ENCODE measurements around the gene HMCN1.

The HMCN1 gene

GRCh38 chr1:185837711-185838110, 103.5 kb downstream of the HMCN1 start:
- ChIA-PET CTCF (no interaction called here), POLR2A (no interaction called here)
- DNase-seq (ENCODE audit: extremely low spot score) = no peak
- no peak for TF ChIP-seq LEF1 (IDR thresholded peaks at IDR 0.05; ENCODE audit: borderline replicate concordance)
- TF ChIP-seq SP1 (IDR thresholded peaks at IDR 0.05) = no peak
- no peak for TF ChIP-seq TARDBP (IDR thresholded peaks at IDR 0.05)
- no peak for TF ChIP-seq FOXK2 (IDR thresholded peaks at IDR 0.05)
- TF ChIP-seq ELF4 (IDR thresholded peaks at IDR 0.05) = no peak
- TF ChIP-seq SUZ12 (IDR thresholded peaks at IDR 0.05) = no peak
- TF ChIP-seq HDGF (IDR thresholded peaks at IDR 0.05; ENCODE audit: borderline replicate concordance) = no peak
- no peak for TF ChIP-seq FOXM1 (IDR thresholded peaks at IDR 0.05; ENCODE audit: borderline replicate concordance)

GRCh38 chr1:185838111-185838510, 103.9 kb downstream of the HMCN1 start:
- POLR2A ChIA-PET = no interaction called here
- CTCF ChIA-PET = no interaction called here
- no peak for DNase-seq (ENCODE audit: extremely low spot score)
- TF ChIP-seq L3MBTL2 (conservative IDR thresholded peaks at IDR 0.05) (no peak), SP1 (IDR thresholded peaks at IDR 0.05) (no peak), FOXK2 (IDR thresholded peaks at IDR 0.05) (no peak), NFRKB (IDR thresholded peaks at IDR 0.05) (no peak), PKNOX1 (IDR thresholded peaks at IDR 0.05) (no peak), SUZ12 (IDR thresholded peaks at IDR 0.05) (no peak), FOXM1 (IDR thresholded peaks at IDR 0.05; ENCODE audit: borderline replicate concordance) (no peak), CTBP1 (IDR thresholded peaks at IDR 0.05; ENCODE audit: borderline replicate concordance) (no peak), ELF4 (IDR thresholded peaks at IDR 0.05) (no peak)

- ChIA-PET POLR2A (no interaction called here), CTCF (no interaction called here)
- TF ChIP-seq ARNT (IDR thresholded peaks at IDR 0.05) = no peak
- no peak for TF ChIP-seq ELF4 (IDR thresholded peaks at IDR 0.05)
- no peak for DNase-seq (ENCODE audit: extremely low spot score)
Measured at GRCh38 chr1:185840880-185841279, 106.7 kb downstream of the HMCN1 start.

GRCh38 chr1:185843297-185843869, 109.2 kb downstream of the HMCN1 start:
- CTCF ChIA-PET = no interaction called here
- no peak for TF ChIP-seq SUZ12 (IDR thresholded peaks at IDR 0.05)
- no peak for TF ChIP-seq NFRKB (IDR thresholded peaks at IDR 0.05)
- no peak for TF ChIP-seq PKNOX1 (IDR thresholded peaks at IDR 0.05)
- TF ChIP-seq SP1 (IDR thresholded peaks at IDR 0.05) = no peak
- no peak for TF ChIP-seq L3MBTL2 (conservative IDR thresholded peaks at IDR 0.05)
- TF ChIP-seq FOXK2 (IDR thresholded peaks at IDR 0.05) = no peak
- no peak for TF ChIP-seq FOXA1 (IDR thresholded peaks at IDR 0.05)
- no peak for TF ChIP-seq TARDBP (IDR thresholded peaks at IDR 0.05)
- TF ChIP-seq LEF1 (IDR thresholded peaks at IDR 0.05; ENCODE audit: borderline replicate concordance) = no peak
- TF ChIP-seq ZNF384 (IDR thresholded peaks at IDR 0.05) = no peak
- no peak for TF ChIP-seq CTBP1 (IDR thresholded peaks at IDR 0.05; ENCODE audit: borderline replicate concordance)
- DNase-seq (ENCODE audit: extremely low spot score) = no peak
- POLR2A ChIA-PET = no interaction called here

- ChIA-PET POLR2A (no interaction called here), CTCF (no interaction called here)
- no peak for DNase-seq (ENCODE audit: extremely low spot score)
- TF ChIP-seq SP1 (IDR thresholded peaks at IDR 0.05) = no peak
Measured at GRCh38 chr1:185843986-185844385, 109.8 kb downstream of the HMCN1 start.

GRCh38 chr1:185846672-185847444, 112.7 kb downstream of the HMCN1 start:
- DNase-seq (ENCODE audit: extremely low spot score) = no peak
- ChIA-PET CTCF (no interaction called here), POLR2A (no interaction called here)
- no peak for TF ChIP-seq FOXA1 (IDR thresholded peaks at IDR 0.05)
- TF ChIP-seq FOXM1 (IDR thresholded peaks at IDR 0.05; ENCODE audit: borderline replicate concordance) = no peak
- no peak for TF ChIP-seq PKNOX1 (IDR thresholded peaks at IDR 0.05)
- TF ChIP-seq CTBP1 (IDR thresholded peaks at IDR 0.05; ENCODE audit: borderline replicate concordance) = no peak
- TF ChIP-seq SUZ12 (IDR thresholded peaks at IDR 0.05) = no peak
- no peak for TF ChIP-seq ARNT (IDR thresholded peaks at IDR 0.05)
- no peak for TF ChIP-seq NFRKB (IDR thresholded peaks at IDR 0.05)
- no peak for TF ChIP-seq TARDBP (IDR thresholded peaks at IDR 0.05)
- no peak for TF ChIP-seq LEF1 (IDR thresholded peaks at IDR 0.05; ENCODE audit: borderline replicate concordance)
- TF ChIP-seq L3MBTL2 (conservative IDR thresholded peaks at IDR 0.05) = no peak
- no peak for TF ChIP-seq SP1 (IDR thresholded peaks at IDR 0.05)
- TF ChIP-seq BHLHE40 (IDR thresholded peaks at IDR 0.05; ENCODE audit: borderline replicate concordance) = no peak
- TF ChIP-seq HDGF (IDR thresholded peaks at IDR 0.05; ENCODE audit: borderline replicate concordance) = no peak
- TF ChIP-seq FOXK2 (IDR thresholded peaks at IDR 0.05) = no peak

- POLR2A ChIA-PET = no interaction called here
- no peak for TF ChIP-seq FOXA1 (IDR thresholded peaks at IDR 0.05)
- no peak for TF ChIP-seq SUZ12 (IDR thresholded peaks at IDR 0.05)
- TF ChIP-seq TARDBP (IDR thresholded peaks at IDR 0.05) = no peak
- no peak for TF ChIP-seq BHLHE40 (IDR thresholded peaks at IDR 0.05; ENCODE audit: borderline replicate concordance)
- TF ChIP-seq FOXK2 (IDR thresholded peaks at IDR 0.05) = no peak
- TF ChIP-seq L3MBTL2 (conservative IDR thresholded peaks at IDR 0.05) = no peak
- TF ChIP-seq ZNF384 (IDR thresholded peaks at IDR 0.05) = no peak
- no peak for TF ChIP-seq HDGF (IDR thresholded peaks at IDR 0.05; ENCODE audit: borderline replicate concordance)
- no peak for TF ChIP-seq CTBP1 (IDR thresholded peaks at IDR 0.05; ENCODE audit: borderline replicate concordance)
- TF ChIP-seq FOXM1 (IDR thresholded peaks at IDR 0.05; ENCODE audit: borderline replicate concordance) = no peak
- TF ChIP-seq ELF4 (IDR thresholded peaks at IDR 0.05) = no peak
- TF ChIP-seq NFRKB (IDR thresholded peaks at IDR 0.05) = no peak
- no peak for TF ChIP-seq LEF1 (IDR thresholded peaks at IDR 0.05; ENCODE audit: borderline replicate concordance)
- no peak for TF ChIP-seq SP1 (IDR thresholded peaks at IDR 0.05)
- no peak for DNase-seq (ENCODE audit: extremely low spot score)
- CTCF ChIA-PET = no interaction called here
Measured at GRCh38 chr1:185849014-185849413, 114.8 kb downstream of the HMCN1 start.
